ENCODE results near the gene GGT1.
"Not testable (repeated sequence)": the region's sequence is repeated elsewhere in the genome, so short reads cannot be mapped to it uniquely, and the experiment has no call there.

GGT1 gene

DNA sequence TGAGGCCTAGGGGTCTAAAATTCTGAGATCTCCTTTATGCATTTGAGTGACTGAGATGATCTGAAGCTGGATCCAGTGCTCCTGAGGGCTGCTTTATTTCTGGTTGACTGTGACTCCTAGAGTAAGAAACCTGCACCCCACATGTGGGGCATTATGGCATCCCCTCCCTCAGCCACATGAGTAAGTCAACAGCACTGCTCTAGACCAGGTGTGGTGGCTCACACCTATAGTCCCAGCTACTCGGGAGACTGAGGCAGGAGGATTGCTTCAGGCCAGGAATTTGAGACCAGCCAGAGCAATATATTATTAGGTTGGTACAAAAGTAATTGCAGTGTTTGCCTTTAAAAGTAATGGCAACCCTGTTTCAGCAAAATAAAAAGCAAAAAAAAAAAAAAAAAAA is 39.3 kb downstream of the GGT1 start:
- DNase-seq, result not testable (repeated sequence)

DNA sequence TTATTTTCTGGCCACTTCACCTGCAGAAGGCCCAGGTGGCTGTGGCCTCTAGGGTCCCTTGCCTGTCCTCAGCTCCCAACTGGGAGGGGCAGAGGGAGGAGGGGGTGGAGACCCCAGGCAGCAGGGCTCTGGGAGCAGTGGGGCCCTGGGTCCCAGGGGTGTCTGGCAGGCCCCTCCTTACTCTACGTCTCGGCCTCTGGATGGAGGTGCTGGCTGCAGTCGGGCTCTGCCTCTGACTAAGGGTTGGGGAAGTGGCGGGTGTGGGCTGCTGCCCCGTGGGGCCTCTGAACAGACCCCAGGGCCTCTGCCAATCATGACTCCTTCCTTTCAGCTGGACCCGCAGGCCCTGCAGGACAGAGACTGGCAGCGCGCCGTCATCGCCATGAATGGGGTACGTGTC is 41.4 kb downstream of the GGT1 start:
- not testable (repeated sequence) for DNase-seq

DNA sequence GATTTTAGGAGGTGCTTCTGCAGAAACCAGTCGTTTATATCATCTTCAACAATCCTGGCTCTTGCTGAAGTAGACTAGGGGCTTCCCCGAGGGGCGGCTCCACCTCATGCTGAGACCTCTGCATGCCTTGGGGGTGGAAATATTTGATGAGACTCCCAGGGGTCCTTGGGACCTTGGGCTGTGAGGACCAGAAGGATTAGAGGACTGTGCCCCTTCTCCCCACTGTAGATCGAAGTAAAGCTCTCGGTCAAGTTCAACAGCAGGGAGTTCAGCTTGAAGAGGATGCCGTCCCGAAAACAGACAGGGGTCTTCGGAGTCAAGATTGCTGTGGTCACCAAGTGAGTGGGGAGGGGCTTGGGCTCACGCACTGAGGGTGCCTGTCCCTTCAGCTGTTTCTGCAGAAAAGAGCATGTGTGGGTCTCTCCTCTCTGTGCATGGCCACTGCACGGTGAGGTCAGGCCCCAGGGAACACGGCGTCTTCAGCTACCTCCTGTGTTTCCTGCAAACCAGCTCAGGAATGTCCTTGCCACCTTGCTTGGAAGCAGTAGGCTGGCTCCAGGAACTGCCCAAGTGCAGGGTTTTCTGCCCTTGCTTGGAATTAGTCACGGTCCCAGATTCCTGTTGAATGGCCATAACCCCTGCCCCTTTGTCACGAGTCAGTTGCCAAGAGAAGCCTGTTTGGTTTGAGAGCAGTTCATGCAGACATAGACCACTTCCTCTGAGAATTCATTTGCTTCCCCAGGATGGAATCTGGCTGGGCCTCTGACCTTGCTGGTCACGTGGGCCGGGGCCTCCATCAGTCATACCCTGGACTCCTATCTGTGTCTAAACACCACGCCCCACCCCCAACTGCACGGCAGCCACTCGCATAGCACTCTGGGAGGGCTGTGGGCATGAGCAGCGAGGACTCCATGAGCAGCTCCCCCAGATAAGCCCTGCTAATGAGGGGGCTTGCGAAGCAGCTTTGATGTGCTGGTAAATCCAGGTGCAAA is 42.7 kb downstream of the GGT1 start:
- DNase-seq, result not testable (repeated sequence)

DNA sequence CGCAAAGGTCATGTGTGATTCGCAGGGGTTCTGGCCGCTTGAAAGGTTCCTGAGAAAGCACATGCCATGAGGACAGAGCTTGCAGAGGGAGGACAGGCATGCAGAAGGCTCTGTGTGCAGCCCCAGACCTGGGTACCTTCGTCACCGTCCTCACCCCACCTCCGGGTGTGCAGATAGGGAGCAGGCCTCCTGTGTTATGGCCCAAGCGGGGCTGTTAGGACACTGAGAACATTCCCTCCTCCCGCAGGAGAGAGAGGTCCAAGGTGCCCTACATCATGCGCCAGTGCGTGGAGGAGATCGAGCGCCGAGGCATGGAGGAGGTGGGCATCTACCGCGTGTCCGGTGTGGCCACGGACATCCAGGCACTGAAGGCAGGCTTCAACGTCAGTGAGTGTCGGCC is 43.8 kb downstream of the GGT1 start:
- not testable (repeated sequence) for DNase-seq

DNA sequence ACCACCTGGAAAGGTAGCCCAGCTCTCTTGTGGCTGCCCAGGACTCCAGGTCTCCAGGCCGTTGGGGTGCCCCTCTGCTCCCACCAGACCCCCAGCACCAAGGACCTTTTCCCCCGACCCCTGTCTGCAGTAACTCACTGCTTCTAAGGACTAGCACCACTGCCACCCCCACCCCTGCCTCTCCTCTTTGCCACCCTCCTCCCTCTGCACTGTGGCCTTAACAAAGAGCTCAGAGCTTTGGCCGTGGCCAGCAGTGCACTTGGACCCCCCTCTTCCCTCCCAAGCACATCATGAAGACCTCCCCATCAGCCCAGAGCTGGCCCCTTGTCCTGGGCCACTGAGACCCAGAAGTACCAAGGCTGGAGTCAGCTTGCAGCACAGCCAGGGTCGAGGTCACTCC is 46.4 kb downstream of the GGT1 start:
- not testable (repeated sequence) for DNase-seq

DNA sequence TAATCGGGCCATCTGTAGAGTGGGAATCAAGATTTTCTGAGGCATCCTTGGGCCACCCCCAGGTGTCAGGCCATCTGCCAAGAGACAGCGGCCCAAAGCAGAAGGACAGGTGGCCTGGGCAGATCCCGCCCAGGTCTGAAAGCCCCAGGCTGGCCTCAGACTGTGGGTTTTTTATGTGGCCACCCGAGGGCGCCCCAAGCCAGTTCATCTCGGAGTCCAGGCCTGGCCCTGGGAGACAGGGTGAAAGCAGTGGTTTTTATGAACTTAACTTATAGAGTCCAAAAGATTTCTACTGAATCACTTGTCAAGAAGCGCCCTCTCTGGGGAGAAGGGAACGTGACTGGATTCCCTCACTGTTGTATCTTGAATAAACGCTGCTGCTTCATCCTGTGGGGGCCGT is 47.9 kb downstream of the GGT1 start:
- not testable (repeated sequence) for DNase-seq

DNA sequence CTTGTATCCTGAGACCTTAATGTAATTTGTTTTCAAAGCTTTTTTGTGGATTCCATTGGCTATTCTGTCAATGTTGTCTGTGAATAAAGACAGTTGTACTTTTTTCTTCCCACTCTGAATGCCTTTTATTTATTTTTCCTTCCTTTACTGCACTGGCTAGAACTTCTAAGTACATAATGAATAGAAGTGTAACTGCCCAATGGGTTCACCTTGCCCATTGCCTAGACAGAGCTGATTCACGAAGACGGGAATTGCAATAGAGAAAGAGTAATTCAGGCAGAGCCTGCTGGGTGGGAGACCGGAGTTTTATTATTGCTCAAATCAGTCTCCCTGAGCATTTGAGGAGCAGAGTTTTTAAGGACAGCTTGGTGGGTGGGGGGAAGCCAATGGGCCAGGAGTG is 62.4 kb downstream of the GGT1 start:
- not testable (repeated sequence) for DNase-seq

DNA sequence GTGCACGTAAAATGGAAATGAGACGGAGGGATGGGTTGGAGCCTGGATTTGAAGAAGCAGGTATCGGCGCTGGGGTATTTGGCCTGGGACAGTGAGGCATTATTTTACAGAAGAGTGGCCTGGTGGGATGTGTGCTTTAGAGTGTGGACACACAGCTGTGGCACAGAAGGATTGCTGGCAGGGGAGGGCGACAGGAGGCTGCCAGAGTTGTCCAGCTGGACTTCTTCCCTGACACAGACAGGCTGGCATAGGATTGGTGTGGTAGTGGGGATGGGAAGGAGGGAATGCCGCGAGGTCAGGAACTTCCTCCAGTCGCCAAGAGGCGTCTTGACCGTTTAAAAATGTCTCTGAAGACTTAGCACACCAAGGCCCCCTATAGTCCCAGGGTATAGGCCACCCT is 64.9 kb downstream of the GGT1 start:
- DNase-seq, result not testable (repeated sequence)

DNA sequence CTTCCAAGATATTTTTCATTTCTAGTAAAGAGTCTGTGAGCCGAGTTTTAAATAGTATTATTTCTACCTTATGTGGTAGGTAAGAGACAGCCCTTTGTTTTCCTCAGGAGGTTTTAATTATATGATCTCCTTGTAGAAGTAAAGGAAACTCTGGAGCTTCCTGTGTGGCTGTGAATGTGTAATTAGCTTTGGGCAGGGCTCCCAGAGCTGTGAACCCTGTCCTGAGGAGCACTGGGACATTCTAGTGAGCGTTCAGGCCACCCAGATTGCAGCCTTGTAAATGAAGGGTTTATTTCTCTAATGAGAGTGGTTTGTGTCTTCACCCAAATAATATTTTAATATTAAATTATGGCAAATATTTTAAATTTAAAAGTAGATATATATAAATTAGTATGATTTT is 69.5 kb downstream of the GGT1 start:
- not testable (repeated sequence) for DNase-seq
